Activated naive CD8-positive, alpha-beta T cell treated with anti-CD3 and anti-CD28 coated beads, Interleukin-2, amount 10 ng/mL, durations not matched to agents 7 days and 5 days (primary cell): ENCODE measurements around the gene NDUFAF2. TPM values are rescaled to one million over a fixed set of nuclear protein-coding genes. Genes with fewer than 3 reads are reported as not detected.

ENCODE experiments used
- ATAC-seq: fragments of 150-1000 bp; cut with Tn5 transposase; one replicate; pipeline ENCODE4 v1.10.0; 2021; ENCODE audit warnings: low read depth, moderate library complexity
- POLR2A ChIA-PET: fragments of 350-600 bp; sonication (Branson Sonifier 250); formaldehyde crosslinking; loops from one replicate; lab custom pipeline; 2021; ENCODE audit warnings: antibody characterized with exemption; lab: Charles Lee
- DNase-seq: peaks from one replicate; pipeline ENCODE4 v3.0.0; 2021
- H3K27ac Mint-ChIP-seq: one replicate; pipeline ENCODE4 v1.8.0; 2022; ENCODE audit warnings: mild to moderate bottlenecking, mixed read lengths
- H3K27me3 Mint-ChIP-seq: one replicate; pipeline ENCODE4 v1.8.0; 2022; ENCODE audit warnings: mild to moderate bottlenecking, moderate library complexity, mixed read lengths
- H3K36me3 Mint-ChIP-seq: one replicate; pipeline ENCODE4 v1.8.0; 2021; ENCODE audit warnings: mild to moderate bottlenecking, mixed read lengths
- H3K4me1 Mint-ChIP-seq: one replicate; pipeline ENCODE4 v1.8.0; 2021; ENCODE audit warnings: mixed read lengths
- H3K4me3 Mint-ChIP-seq: one replicate; pipeline ENCODE4 v1.8.0; 2022; ENCODE audit warnings: mild to moderate bottlenecking, moderate library complexity, mixed read lengths
- H3K9me3 Mint-ChIP-seq: one replicate; pipeline ENCODE4 v1.8.0; 2021; ENCODE audit warnings: mixed read lengths
- total RNA-seq, 2 experiments: library from RNA; stranded (reverse); gene quantifications; one replicate each; pipeline ENCODE4 v1.2.3, GENCODE V29; 2021

The NDUFAF2 gene, protein sequence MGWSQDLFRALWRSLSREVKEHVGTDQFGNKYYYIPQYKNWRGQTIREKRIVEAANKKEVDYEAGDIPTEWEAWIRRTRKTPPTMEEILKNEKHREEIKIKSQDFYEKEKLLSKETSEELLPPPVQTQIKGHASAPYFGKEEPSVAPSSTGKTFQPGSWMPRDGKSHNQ
- 10 to 100 TPM; 16.2 to 18.5 TPM for total RNA-seq

DNA sequence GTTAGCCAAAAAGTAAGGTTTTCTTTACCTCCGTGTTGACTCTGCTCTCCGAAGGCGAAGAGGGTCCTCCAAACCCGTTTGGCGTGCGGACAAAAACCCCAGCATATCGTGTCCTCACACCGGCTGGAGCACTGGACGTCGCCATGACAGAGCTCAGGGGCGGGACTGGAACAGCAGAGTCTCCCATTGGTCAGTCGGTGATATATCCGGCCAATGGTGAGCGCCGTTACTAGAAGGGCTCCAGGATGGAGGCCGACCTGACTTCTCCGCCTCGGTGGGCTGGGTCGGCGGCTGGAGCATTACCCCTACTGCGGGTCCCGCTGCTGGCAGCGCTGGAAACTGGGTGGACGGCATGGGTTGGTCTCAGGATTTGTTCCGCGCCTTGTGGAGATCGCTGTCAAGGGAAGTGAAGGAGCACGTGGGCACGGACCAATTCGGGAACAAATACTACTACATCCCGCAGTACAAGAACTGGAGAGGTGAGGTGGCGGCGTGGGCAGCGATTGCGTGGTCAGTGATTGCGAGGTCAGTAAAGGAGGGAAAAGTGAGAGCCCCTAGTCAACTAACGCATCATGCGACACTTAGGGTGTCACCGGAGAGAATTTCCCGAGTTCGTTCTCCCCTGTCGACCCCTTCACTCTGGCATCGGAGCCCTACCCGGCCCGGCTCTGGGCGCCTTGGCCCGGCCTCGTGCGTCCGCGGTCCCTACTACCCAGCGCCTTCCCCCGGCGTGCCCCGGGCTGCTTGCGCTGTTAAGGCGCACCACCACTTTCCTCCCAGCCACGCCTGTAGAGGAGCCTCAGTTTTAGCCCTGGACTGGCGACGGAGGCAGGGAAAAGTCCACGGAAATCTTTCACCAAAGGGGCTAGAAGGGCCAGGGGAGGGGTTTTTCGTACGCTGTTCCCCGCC is at the start of gene NDUFAF2, which contains the start of gene ERCC8:
Gene NDUFAF2 (plus strand): TSS at position 302 of the 909 bp plus-strand sequence. CDS start 51 bp downstream, at position 353.
Gene ERCC8 (minus strand): TSS at position 167 of the 909 bp plus-strand sequence. CDS start 62 bp downstream, at position 105.
- POLR2A ChIA-PET, result interaction anchor here (0.6 to 2.4 kb wide), 3 partner anchors 9 to 246 kb away, joined by 4 to 9 read pairs (median 6); partner anchors contain the start of gene DEPDC1B
- peak; percentile 99 for ATAC-seq
- no peak within 1 kb of the TSS for H3K4me3 Mint-ChIP-seq
- no peaks in the 10 kb centered on the region for H3K27me3 Mint-ChIP-seq
- peaks cover 14% of the 10 kb centered on the region for H3K4me1 Mint-ChIP-seq
- peaks cover 4% of the 10 kb centered on the region for H3K36me3 Mint-ChIP-seq
- DNase-seq, result peak; percentile 82
- H3K27ac Mint-ChIP-seq, result peak within 1 kb of the TSS; percentile 79
- H3K9me3 Mint-ChIP-seq, result no peaks in the 10 kb centered on the region

DNA sequence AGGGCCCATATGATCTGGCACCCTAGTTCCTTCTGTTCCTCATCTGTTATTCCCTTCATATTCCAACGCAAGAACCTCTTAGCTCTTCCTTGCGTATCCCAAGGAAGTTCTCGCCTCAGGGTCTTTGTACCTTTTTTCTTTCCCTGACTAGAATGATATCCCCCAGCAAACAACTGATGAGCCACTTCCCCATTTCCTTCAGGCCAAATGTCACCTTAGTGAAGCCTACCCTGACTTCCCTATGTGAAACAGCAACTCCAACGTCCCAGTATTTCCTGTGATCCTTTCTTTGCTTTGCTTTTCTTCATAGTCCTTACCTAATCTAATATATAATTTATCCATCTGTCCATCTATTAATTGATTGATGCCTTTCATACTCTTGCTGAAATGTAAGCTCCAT is 48.0 kb upstream of the NDUFAF2 start:
- Mint-ChIP-seq H3K9me3 (no peaks in the 10 kb centered on the region), H3K27me3 (no peaks in the 10 kb centered on the region), H3K4me3 (no peak overlapping the region), H3K27ac (no peak overlapping the region), H3K4me1 (no peaks in the 10 kb centered on the region), H3K36me3 (peaks cover 28% of the 10 kb centered on the region)
- DNase-seq (no peak), ATAC-seq (no peak)
- POLR2A ChIA-PET, result no interaction called here

DNA sequence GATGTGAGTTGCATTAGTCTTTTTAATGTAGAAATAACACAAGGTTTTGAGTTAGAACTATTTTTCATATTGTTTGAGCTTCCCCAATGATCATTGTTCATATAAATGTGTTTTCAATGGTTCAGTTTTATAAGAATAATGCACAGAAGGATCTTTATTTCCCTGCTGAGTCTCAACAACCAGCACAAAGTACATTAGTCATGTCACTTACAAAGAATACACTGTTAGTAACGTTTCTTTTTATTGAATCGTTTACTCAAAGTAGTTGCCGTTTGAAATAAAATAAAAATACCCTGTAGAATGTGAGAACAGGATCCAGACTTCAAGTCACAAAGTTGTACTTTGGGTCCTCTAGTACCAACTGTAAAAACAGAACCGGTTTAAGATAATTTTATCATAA is 41.6 kb upstream of the NDUFAF2 start:
- Mint-ChIP-seq H3K4me1 (peaks cover 7% of the 10 kb centered on the region), H3K9me3 (no peaks in the 10 kb centered on the region), H3K4me3 (no peak overlapping the region), H3K27ac (no peak overlapping the region), H3K36me3 (peaks cover 22% of the 10 kb centered on the region), H3K27me3 (no peaks in the 10 kb centered on the region)
- no peak for DNase-seq
- POLR2A ChIA-PET, result no interaction called here
- ATAC-seq, result no peak

DNA sequence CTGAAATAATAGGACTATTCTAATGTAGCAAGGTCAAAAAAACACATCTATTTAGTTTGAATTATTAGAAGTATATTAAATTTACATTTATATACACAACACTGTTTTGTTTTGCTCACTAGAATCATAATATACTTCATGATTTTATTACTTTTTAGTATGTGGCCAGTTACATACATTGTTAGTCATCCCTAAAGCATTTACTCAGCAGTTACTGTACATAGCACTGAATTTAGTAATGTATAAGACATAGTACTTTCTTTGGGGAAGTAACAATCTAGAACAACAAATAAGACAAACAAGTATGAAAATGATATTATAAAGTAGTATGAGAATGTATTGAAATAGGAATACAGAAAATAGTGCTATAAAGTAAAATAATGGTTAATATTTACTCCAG is 28.4 kb upstream of the NDUFAF2 start:
- ATAC-seq (no peak), DNase-seq (no peak)
- Mint-ChIP-seq H3K27me3 (no peaks in the 10 kb centered on the region), H3K9me3 (no peaks in the 10 kb centered on the region), H3K36me3 (peaks cover 47% of the 10 kb centered on the region), H3K4me3 (no peak overlapping the region), H3K4me1 (no peaks in the 10 kb centered on the region), H3K27ac (no peak overlapping the region)
- POLR2A ChIA-PET, result no interaction called here

DNA sequence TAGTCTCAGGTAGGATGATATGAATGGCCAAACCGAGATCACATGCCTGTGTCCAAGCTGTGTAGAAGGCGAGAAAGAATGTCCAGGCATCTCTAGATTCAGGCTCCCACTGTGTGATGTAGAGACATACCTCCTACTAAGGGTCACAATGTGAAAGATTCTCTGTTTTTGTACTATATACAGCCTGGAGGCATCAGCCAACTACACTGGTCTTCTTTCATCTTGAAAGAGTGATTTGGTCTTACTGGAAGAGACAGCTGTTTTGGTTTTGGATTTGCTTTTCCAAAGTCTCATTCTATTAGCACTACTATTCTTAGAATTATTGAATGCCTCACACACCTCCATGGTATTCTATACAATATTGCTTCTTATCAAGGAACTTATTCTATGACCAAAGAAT is 26.5 kb upstream of the NDUFAF2 start:
- POLR2A ChIA-PET, result no interaction called here
- no peak for ATAC-seq
- no peak overlapping the region for H3K4me3 Mint-ChIP-seq
- peaks cover 40% of the 10 kb centered on the region for H3K36me3 Mint-ChIP-seq
- H3K27me3 Mint-ChIP-seq, result no peaks in the 10 kb centered on the region
- H3K9me3 Mint-ChIP-seq, result no peaks in the 10 kb centered on the region
- no peak for DNase-seq
- no peak overlapping the region for H3K27ac Mint-ChIP-seq
- no peaks in the 10 kb centered on the region for H3K4me1 Mint-ChIP-seq

DNA sequence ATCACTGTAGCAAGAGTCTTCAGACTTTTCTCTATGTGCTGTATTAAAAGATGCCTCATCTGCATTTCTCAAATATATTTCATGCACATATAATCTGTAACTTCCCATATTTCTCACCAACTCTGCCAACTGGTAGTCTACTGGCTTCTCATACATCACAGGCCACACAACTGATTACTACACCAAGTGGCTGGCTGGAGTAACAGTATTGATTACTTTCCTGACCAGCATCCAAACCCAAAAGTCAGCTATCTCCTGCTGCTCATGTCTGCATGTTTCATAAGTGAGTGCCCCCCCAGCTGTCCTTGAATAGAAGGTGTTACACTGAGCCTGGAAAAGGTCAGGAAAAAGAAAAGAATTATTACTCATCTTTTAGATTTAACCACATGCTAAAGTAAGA is 17.6 kb upstream of the NDUFAF2 start:
- POLR2A ChIA-PET, result no interaction called here
- H3K4me1 Mint-ChIP-seq, result peaks cover 4% of the 10 kb centered on the region
- H3K4me3 Mint-ChIP-seq, result no peak overlapping the region
- peaks cover 11% of the 10 kb centered on the region for H3K36me3 Mint-ChIP-seq
- H3K27me3 Mint-ChIP-seq, result no peaks in the 10 kb centered on the region
- no peak for ATAC-seq
- no peaks in the 10 kb centered on the region for H3K9me3 Mint-ChIP-seq
- no peak for DNase-seq
- H3K27ac Mint-ChIP-seq, result no peak overlapping the region

DNA sequence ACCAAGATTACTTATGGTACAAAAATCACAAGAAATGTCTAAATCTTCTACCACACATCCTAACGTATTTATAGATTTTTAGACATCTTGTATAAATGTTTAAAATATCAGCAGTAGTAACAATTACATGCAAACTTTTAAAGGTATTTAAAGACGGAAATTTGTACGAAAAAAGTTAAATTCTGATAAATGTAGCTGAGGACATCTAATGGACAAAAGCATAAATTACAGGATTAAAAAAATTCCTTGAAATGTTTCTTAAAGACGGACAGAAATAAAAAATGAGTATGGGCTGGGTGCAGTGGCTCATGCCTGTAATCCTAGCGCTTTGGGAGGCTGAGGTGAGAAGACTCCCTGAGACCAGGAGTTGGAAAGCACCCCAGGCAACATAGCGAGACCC is 16.0 kb upstream of the NDUFAF2 start:
- no peak overlapping the region for H3K4me3 Mint-ChIP-seq
- no peaks in the 10 kb centered on the region for H3K9me3 Mint-ChIP-seq
- no peak overlapping the region for H3K27ac Mint-ChIP-seq
- H3K27me3 Mint-ChIP-seq, result no peaks in the 10 kb centered on the region
- DNase-seq (no peak), ATAC-seq (no peak)
- peaks cover 11% of the 10 kb centered on the region for H3K36me3 Mint-ChIP-seq
- peaks cover 4% of the 10 kb centered on the region for H3K4me1 Mint-ChIP-seq
- POLR2A ChIA-PET, result no interaction called here

DNA sequence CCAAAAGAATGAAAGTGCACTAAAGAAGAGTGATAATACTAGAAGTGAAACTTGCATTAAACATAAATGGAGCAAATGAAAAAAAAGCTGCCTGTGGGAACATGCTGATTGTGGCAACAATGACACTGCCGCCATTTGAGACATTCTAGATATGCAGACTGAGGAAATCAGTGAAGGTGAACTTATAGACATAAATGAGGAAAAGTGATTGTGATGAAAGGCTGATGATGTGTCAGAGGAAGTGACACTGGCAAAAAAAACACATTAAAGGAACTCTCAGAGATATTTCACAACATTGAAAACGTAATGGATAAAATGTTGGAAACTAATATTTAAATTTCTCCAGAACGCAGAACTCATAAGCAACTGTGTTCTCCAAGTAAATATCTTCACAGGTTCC is 1.4 kb upstream of the NDUFAF2 start:
- no peak for ATAC-seq
- H3K4me1 Mint-ChIP-seq, result peaks cover 14% of the 10 kb centered on the region
- POLR2A ChIA-PET, result no interaction called here
- H3K27me3 Mint-ChIP-seq, result no peaks in the 10 kb centered on the region
- no peak overlapping the region for H3K4me3 Mint-ChIP-seq
- H3K27ac Mint-ChIP-seq, result no peak overlapping the region
- H3K9me3 Mint-ChIP-seq, result no peaks in the 10 kb centered on the region
- DNase-seq, result no peak
- peaks cover 4% of the 10 kb centered on the region for H3K36me3 Mint-ChIP-seq

DNA sequence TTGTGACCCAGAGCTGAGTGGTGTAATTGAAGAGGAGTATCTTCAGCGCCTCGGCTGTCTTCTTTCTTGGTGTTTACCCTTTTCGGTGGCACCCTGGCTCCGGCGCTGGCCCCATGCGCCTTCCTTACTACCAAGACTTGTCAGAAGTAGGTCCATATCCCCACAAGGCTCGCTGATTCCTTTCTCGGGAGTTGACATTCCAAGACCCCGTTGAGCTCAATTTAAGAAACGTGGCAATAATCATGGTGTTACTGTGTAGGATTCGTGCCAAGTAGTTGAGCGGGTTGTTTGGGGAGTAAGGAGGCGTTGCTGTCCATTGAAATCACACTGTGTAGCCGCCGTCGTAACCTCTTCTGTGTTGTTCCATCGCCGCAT is 795 bp downstream of the NDUFAF2 start:
- no peak for DNase-seq
- peak; percentile 7 for ATAC-seq
- H3K27me3 Mint-ChIP-seq, result no peaks in the 10 kb centered on the region
- H3K27ac Mint-ChIP-seq, result peak overlapping the region; percentile 79
- peaks cover 14% of the 10 kb centered on the region for H3K4me1 Mint-ChIP-seq
- POLR2A ChIA-PET, result interaction anchor here (2.4 kb wide), 1 partner anchor 246 kb away, joined by 9 read pairs; the partner anchor contains the start of gene DEPDC1B
- H3K36me3 Mint-ChIP-seq, result peaks cover 6% of the 10 kb centered on the region
- H3K4me3 Mint-ChIP-seq, result no peak overlapping the region
- no peaks in the 10 kb centered on the region for H3K9me3 Mint-ChIP-seq

DNA sequence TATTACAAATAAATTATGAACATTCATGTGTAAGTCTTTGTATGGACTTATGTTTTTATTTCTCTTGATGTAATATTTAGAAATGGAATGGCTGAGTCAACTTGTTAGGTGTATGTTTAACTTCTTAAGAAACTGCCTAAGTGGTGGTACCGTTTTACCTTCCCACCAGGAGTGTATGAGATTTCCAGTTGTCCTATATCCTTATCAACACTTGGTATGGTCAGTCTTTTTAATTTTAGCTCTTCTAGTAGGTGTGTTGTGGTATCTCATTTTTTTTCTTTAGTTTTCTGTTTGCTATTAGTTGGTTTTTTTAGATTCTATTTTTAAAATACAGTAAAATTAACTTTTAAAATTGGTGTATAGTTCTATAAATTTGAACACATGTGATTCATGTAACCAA is 3.7 kb downstream of the NDUFAF2 start:
- no peak overlapping the region for H3K4me3 Mint-ChIP-seq

DNA sequence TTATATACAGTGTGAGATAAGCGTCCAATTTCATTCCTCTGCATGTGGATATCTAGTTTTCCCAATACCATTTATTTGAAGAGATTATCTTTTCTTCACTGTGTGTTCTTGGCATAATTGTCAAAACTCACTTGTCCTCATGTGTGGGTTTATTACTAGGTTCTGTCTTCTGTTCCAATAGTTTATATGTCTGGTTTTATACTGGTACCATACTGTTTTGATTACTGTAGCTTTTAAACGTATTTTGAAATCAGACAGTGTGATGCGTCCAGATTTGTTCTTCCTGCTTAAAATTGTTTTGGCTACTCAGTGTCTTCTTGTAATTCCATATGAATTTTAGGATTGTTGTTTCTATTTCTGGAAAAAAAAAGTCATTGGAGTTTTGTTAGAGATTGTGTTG is 10.2 kb downstream of the NDUFAF2 start:
- Mint-ChIP-seq H3K9me3 (peaks cover 3% of the 10 kb centered on the region), H3K27me3 (no peaks in the 10 kb centered on the region), H3K4me1 (peaks cover 3% of the 10 kb centered on the region), H3K27ac (no peak overlapping the region), H3K4me3 (no peak overlapping the region), H3K36me3 (peaks cover 7% of the 10 kb centered on the region)
- POLR2A ChIA-PET, result no interaction called here
- DNase-seq (no peak), ATAC-seq (no peak)

More for the DNA sequence above, 3.7 kb downstream of the NDUFAF2 start:
- POLR2A ChIA-PET, result no interaction called here
- DNase-seq, result no peak
- Mint-ChIP-seq H3K4me1 (peaks cover 15% of the 10 kb centered on the region), H3K9me3 (peaks cover 3% of the 10 kb centered on the region), H3K36me3 (peaks cover 9% of the 10 kb centered on the region), H3K27me3 (no peaks in the 10 kb centered on the region), H3K27ac (no peak overlapping the region)
- ATAC-seq, result no peak

DNA sequence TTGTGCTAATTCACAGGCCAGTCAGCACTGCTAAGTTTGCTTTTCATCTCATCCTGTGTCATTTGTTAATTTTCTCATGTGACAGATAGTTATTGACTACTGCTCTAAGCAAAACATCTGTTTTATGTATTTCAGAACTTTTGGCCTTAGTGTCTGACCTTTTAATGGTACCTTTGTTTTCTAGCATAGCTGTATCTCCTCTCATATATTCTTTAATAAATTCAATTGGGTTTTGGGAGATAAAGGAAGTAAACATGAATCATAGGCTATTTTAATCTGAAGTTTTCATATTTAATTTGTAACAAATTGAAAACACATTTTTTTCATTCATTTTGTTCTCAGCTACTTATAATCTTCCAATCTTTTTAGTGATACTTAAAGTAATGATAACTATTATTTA is 13.1 kb downstream of the NDUFAF2 start:
- ATAC-seq (no peak), DNase-seq (no peak)
- POLR2A ChIA-PET, result no interaction called here
- no peaks in the 10 kb centered on the region for H3K9me3 Mint-ChIP-seq
- H3K27me3 Mint-ChIP-seq, result no peaks in the 10 kb centered on the region
- no peak overlapping the region for H3K4me3 Mint-ChIP-seq
- no peak overlapping the region for H3K27ac Mint-ChIP-seq
- H3K36me3 Mint-ChIP-seq, result peaks cover 2% of the 10 kb centered on the region
- H3K4me1 Mint-ChIP-seq, result no peaks in the 10 kb centered on the region

DNA sequence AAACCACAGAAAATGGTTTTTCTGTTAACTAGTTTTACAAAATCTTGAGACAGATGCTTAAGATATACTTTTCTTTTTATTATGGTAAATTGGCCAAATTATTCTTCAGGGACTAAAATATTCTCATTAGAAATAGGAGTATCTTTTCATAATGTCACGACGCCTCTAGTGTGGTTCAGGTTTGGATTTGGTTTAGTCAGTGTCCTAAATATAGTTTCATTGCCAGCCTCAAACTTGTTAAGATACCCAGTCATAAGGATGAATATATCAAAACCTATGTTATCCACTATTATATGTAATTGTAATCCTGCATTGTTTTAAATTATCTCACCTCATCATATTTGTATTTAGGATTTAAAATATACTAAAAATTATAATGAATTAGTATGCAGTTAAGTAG is 13.7 kb downstream of the NDUFAF2 start:
- POLR2A ChIA-PET, result no interaction called here
- ATAC-seq, result no peak
- no peaks in the 10 kb centered on the region for H3K9me3 Mint-ChIP-seq
- H3K4me1 Mint-ChIP-seq, result no peaks in the 10 kb centered on the region
- no peak overlapping the region for H3K4me3 Mint-ChIP-seq
- H3K27me3 Mint-ChIP-seq, result no peaks in the 10 kb centered on the region
- no peak for DNase-seq
- H3K27ac Mint-ChIP-seq, result no peak overlapping the region
- peaks cover 2% of the 10 kb centered on the region for H3K36me3 Mint-ChIP-seq

DNA sequence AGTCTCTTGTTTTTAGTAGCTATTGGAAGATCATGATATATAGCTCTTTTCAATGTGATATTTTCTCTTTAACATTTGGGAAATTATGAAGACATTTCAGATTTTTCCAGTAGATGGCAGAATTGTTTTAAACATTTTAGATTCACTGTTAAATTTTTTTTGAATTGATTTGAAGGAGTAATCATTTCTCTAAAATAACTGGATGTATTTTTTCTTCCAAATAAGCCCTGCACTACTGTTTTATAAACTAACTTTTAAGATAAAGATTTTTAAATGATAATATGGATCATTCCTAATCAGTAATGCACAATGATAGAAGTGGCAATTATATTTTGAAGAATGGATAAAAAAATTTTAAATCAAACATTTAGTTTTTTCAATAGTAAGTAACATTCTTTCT is 14.2 kb downstream of the NDUFAF2 start:
- Mint-ChIP-seq H3K27me3 (no peaks in the 10 kb centered on the region), H3K9me3 (no peaks in the 10 kb centered on the region), H3K4me3 (no peak overlapping the region), H3K36me3 (peaks cover 2% of the 10 kb centered on the region), H3K4me1 (no peaks in the 10 kb centered on the region), H3K27ac (no peak overlapping the region)
- POLR2A ChIA-PET, result no interaction called here
- DNase-seq (no peak), ATAC-seq (no peak)
